Measurements from ENCODE around the gene APOL2.

- TF ChIP-seq CTCF (IDR thresholded peaks at IDR 0.05), result no peak
- no peak for TF ChIP-seq EP300 (IDR thresholded peaks at IDR 0.05; ENCODE audit: low read depth)
Observed at GRCh38 chr22:36244522-36245391, 5.4 kb upstream of the APOL2 start.

All from transverse colon (tissue), 3 donors.